Keratinocyte (primary cell): ENCODE data around the gene AGFG1. TPM values are rescaled to one million over a fixed set of nuclear protein-coding genes. Genes with fewer than 3 reads are reported as not detected.

Experiments
- DNase-seq: peaks from one replicate; pipeline ENCODE4 v3.0.0-alpha.2; 2011; ENCODE audit warnings: low read depth, missing footprints, low spot score
- FAIRE-seq: peaks from 2 replicates; lab custom pipeline; 2011; peaks lifted over from hg19 to GRCh38; lab: Jason Lieb, UNC
- H2AFZ ChIP-seq: 2 replicates; pipeline ENCODE4 v1.6.0; 2012; ENCODE audit warnings: low read length, control low read depth, inconsistent platforms; ENCODE audit not compliant: control insufficient read depth
- H3K27ac ChIP-seq: 2 replicates; pipeline ENCODE4 v1.5.1; 2011; ENCODE audit warnings: low read length; ENCODE audit not compliant: control insufficient read depth, insufficient read depth
- H3K27me3 ChIP-seq: 3 replicates; pipeline ENCODE4 v1.6.0; 2011; ENCODE audit warnings: low read length; ENCODE audit not compliant: control insufficient read depth, insufficient read depth; ENCODE audit errors: extremely low read depth
- H3K36me3 ChIP-seq, 2 experiments: 2 replicates in 1 of 2; 3 replicates in 1 of 2; pipeline ENCODE4 v1.5.1; 2011; ENCODE audit warnings: low read length in 2 of 2, mild to moderate bottlenecking in 1 of 2; ENCODE audit not compliant: control insufficient read depth in 2 of 2, insufficient read depth in 2 of 2; ENCODE audit errors: extremely low read depth in 1 of 2
- H3K4me1 ChIP-seq: 3 replicates; pipeline ENCODE4 v1.5.1; 2011; ENCODE audit warnings: low read length; ENCODE audit not compliant: control insufficient read depth, insufficient read depth; ENCODE audit errors: extremely low read depth
- H3K4me2 ChIP-seq: 3 replicates; pipeline ENCODE4 v1.6.0; 2011; ENCODE audit warnings: low read depth, low read length; ENCODE audit not compliant: control insufficient read depth, insufficient read depth; ENCODE audit errors: extremely low read depth
- H3K4me3 ChIP-seq, 3 experiments: fragments of 200-600 bp in 1 of 3; sonication (generic) in 1 of 3; 2 replicates in 2 of 3; 3 replicates in 1 of 3; pipeline ENCODE4 v1.5.1; 2011 to 2016; ENCODE audit warnings: low read length in 3 of 3, mild to moderate bottlenecking in 3 of 3, control low read depth in 2 of 3, inconsistent platforms in 1 of 3, low read depth in 1 of 3, mixed read lengths in 1 of 3, mixed run types in 1 of 3, moderate library complexity in 1 of 3; ENCODE audit not compliant: control insufficient read depth in 2 of 3, insufficient read depth in 2 of 3; ENCODE audit errors: extremely low read depth in 1 of 3
- H3K79me2 ChIP-seq: 2 replicates; pipeline ENCODE4 v1.6.0; 2012; ENCODE audit warnings: low read length; ENCODE audit not compliant: control insufficient read depth, insufficient read depth
- H3K9ac ChIP-seq: 3 replicates; pipeline ENCODE4 v1.6.0; 2011; ENCODE audit warnings: low read length; ENCODE audit not compliant: control insufficient read depth, insufficient read depth; ENCODE audit errors: extremely low read depth
- H3K9me1 ChIP-seq: 3 replicates; pipeline ENCODE4 v1.6.0; 2011; ENCODE audit warnings: low read length; ENCODE audit not compliant: control insufficient read depth, insufficient read depth; ENCODE audit errors: extremely low read depth
- H3K9me3 ChIP-seq: 2 replicates; pipeline ENCODE4 v1.5.1; 2012; ENCODE audit warnings: low read depth, low read length; ENCODE audit not compliant: control insufficient read depth
- H4K20me1 ChIP-seq: 3 replicates; pipeline ENCODE4 v1.6.0; 2011; ENCODE audit warnings: low read length; ENCODE audit not compliant: control insufficient read depth, insufficient read depth; ENCODE audit errors: extremely low read depth
- EZH2 ChIP-seq: IDR thresholded peaks from one replicate; pipeline ENCODE4 v1.6.1; 2012; ENCODE audit warnings: inconsistent platforms, mild to moderate bottlenecking, low read length, moderate library complexity
- dilution Hi-C: fragments of 300-500 bp; cut with MboI; formaldehyde crosslinking; loops from one replicate; pipeline ENCODE4 v1.7.0; 2020; ENCODE audit warnings: low sequenced_read_pairs; ENCODE audit not compliant: extremely low pct_ligation_motif_present
- polyA plus RNA-seq, 5 experiments: library from polyadenylated mRNA; depleted of rRNA in 3 of 5; stranded (reverse) in 3 of 5; stranded (forward) in 1 of 5; unstranded in 1 of 5; fragments of >200 nt; gene quantifications; 1 replicate in 1 of 5; 2 replicates in 3 of 5; 3 replicates in 1 of 5; pipeline versions ENCODE4 v1.2.1 to v1.2.3, GENCODE V29; 2011 to 2012; ENCODE audit warnings: missing spikeins in 2 of 5, low read depth in 1 of 5, low replicate concordance in 1 of 5
- TF ChIP-seq, protein P1 (sequence below), 3 experiments: IDR thresholded peaks in 1 of 3; conservative IDR thresholded peaks in 1 of 3; optimal IDR thresholded peaks in 1 of 3; 2 replicates in 2 of 3; 3 replicates in 1 of 3; pipeline versions ENCODE3 to v1.5.1; 2011; ENCODE audit warnings: low read length in 3 of 3, mild to moderate bottlenecking in 3 of 3, moderate library complexity in 2 of 3, control low read depth in 1 of 3, inconsistent platforms in 1 of 3; ENCODE audit not compliant: insufficient read depth in 2 of 3; ENCODE audit errors: extremely low read depth in 1 of 3

Gene AGFG1
- polyA plus RNA-seq, 1 donor (not counting 4 experiments of a cell fraction or from before 2014, with no cell fraction given) = 111 TPM

GRCh38 chr2:227439214-227439613, 32.7 kb upstream of the AGFG1 start:
- Histone ChIP-seq H3K4me2 (no peak overlapping the region), H3K9me1 (no peaks in the 10 kb centered on the region), H3K9ac (no peak overlapping the region), H2AFZ (no peak overlapping the region), H3K4me3 (no peak overlapping the region), H4K20me1 (no peaks in the 10 kb centered on the region), H3K27ac (no peak overlapping the region), H3K27me3 (no peaks in the 10 kb centered on the region), H3K9me3 (no peaks in the 10 kb centered on the region), H3K4me1 (no peaks in the 10 kb centered on the region), H3K79me2 (no peaks in the 10 kb centered on the region), H3K36me3 (no peaks in the 10 kb centered on the region)
- TF ChIP-seq EZH2 = no peak
- TF ChIP-seq, protein P1, sequence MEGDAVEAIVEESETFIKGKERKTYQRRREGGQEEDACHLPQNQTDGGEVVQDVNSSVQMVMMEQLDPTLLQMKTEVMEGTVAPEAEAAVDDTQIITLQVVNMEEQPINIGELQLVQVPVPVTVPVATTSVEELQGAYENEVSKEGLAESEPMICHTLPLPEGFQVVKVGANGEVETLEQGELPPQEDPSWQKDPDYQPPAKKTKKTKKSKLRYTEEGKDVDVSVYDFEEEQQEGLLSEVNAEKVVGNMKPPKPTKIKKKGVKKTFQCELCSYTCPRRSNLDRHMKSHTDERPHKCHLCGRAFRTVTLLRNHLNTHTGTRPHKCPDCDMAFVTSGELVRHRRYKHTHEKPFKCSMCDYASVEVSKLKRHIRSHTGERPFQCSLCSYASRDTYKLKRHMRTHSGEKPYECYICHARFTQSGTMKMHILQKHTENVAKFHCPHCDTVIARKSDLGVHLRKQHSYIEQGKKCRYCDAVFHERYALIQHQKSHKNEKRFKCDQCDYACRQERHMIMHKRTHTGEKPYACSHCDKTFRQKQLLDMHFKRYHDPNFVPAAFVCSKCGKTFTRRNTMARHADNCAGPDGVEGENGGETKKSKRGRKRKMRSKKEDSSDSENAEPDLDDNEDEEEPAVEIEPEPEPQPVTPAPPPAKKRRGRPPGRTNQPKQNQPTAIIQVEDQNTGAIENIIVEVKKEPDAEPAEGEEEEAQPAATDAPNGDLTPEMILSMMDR (optimal IDR thresholded peaks at IDR 0.05 in 1 of 3, IDR thresholded peaks at IDR 0.05 in 1 of 3, conservative IDR thresholded peaks at IDR 0.05 in 1 of 3; ENCODE audit: extremely low read depth in 1 of 3, insufficient read depth in 2 of 3, low read length in 3 of 3) = no peak
- DNase-seq (no peak), FAIRE-seq (no peak)
- dilution Hi-C loops = no loop called here

- dilution Hi-C loops = no loop called here
- peak; percentile 13 for FAIRE-seq
- TF ChIP-seq, protein P1 (optimal IDR thresholded peaks at IDR 0.05 in 1 of 3, IDR thresholded peaks at IDR 0.05 in 1 of 3, conservative IDR thresholded peaks at IDR 0.05 in 1 of 3; ENCODE audit: extremely low read depth in 1 of 3, insufficient read depth in 2 of 3, low read length in 3 of 3) = no peak
- no peak for TF ChIP-seq EZH2
These were observed 29.3 kb upstream of the AGFG1 start for GRCh38 chr2:227442639-227443038.

More at GRCh38 chr2:227442639-227443038, 29.3 kb upstream of the AGFG1 start:
- H3K9me1 ChIP-seq = no peaks in the 10 kb centered on the region
- H3K4me1 ChIP-seq = no peaks in the 10 kb centered on the region
- no peaks in the 10 kb centered on the region for H3K79me2 ChIP-seq
- H2AFZ ChIP-seq = no peak overlapping the region
- H3K9me3 ChIP-seq = no peaks in the 10 kb centered on the region
- DNase-seq = no peak
- H3K9ac ChIP-seq = no peak overlapping the region
- H3K27me3 ChIP-seq = no peaks in the 10 kb centered on the region
- H3K27ac ChIP-seq = no peak overlapping the region
- H3K4me2 ChIP-seq = no peak overlapping the region
- H3K36me3 ChIP-seq = no peaks in the 10 kb centered on the region
- no peaks in the 10 kb centered on the region for H4K20me1 ChIP-seq
- H3K4me3 ChIP-seq = no peak overlapping the region
